NCI-H2029 treated with DMSO at 0.1 percent for 48 hours (cell line): ENCODE data around the gene USP1.

Experiments
- DNase-seq: peaks from one replicate; lab custom pipeline; 2025; lab: John Stamatoyannopoulos, UW

Gene USP1

DNA sequence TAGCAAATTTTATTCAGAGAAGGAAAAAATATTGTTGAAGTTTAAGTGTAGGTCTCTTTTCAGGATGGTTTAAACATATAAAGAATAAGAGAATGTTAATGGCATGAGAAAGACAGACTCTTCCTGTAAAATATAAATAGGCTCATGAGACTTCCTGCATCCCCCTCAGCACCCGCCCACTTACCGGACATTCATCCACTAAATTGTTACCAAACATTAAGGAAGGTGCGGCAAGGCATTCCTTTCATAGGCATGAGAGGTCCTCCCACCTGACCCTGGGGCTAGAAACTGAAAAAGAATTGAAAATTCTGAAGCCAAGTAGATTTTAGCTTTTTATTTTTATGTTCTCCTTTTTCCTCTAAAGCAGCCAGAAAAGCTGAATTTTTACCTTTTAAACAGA, 10.6 kb upstream of the USP1 start:
- no peak for DNase-seq

DNA sequence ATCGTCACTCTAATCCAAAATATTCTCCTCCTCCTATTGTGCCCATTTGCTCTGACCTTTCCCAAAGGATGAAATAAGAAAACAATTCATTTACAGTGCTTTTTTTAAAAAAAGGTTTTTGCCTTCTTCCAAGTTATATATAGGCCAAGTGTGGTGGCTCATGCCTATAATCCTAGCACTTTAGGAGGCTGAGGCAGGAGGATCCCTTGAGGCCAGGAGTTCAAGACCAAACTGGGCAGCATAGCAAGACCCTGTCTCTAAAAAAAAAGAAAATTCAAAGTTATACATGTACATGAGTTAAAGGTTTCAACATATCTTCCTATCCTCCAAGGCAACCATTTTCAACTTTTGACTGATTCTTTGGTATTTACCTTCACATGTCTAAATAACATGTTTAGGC, 10.1 kb upstream of the USP1 start:
- DNase-seq, result no peak

GRCh38 chr1:62428351-62428750, 8.5 kb upstream of the USP1 start:
- DNase-seq, result no peak

DNA sequence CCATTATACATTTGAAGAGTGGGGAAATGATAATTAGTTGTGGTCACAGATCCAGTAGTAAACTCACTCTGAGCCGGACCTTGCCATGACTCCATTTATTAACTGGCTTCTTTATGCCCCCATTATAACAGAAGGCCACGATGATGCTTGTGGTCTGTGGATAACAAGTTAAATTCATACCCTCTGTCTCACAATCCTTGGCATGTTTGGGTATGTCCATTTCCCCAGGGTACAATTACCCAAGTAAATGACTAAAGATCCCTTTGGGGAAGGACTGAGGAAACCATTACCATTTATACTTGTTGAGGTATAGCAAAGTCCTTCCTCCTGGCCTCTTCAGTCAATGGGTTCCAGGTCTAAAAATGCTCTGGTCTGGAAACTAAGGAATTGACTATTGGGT, 7.3 kb upstream of the USP1 start:
- DNase-seq, result no peak

GRCh38 chr1:62433861-62434617, 2.8 kb upstream of the USP1 start:
- DNase-seq, result no peak

DNA sequence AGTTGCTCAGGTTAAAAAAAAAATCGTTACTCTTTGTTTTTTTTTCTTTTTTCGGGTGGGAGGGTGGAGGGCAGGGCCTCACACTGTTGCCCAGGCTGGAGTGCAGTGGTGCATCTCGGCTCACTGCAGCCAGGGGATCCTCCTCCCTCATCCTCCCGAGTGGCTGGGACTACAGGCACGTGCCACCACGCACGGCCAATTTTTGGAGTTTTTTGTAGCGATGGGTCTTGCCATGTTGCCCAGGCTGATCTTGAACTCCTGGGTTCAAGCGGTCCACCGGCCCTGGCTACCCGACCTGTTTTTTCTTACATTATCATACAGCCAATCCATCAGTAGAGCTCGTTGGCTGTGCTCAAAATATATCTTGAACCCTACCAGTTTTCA, 2.2 kb upstream of the USP1 start:
- DNase-seq, result no peak

- DNase-seq, result peak; percentile 83
Measured at GRCh38 chr1:62435231-62436038, 1.4 kb upstream of the USP1 start.

DNA sequence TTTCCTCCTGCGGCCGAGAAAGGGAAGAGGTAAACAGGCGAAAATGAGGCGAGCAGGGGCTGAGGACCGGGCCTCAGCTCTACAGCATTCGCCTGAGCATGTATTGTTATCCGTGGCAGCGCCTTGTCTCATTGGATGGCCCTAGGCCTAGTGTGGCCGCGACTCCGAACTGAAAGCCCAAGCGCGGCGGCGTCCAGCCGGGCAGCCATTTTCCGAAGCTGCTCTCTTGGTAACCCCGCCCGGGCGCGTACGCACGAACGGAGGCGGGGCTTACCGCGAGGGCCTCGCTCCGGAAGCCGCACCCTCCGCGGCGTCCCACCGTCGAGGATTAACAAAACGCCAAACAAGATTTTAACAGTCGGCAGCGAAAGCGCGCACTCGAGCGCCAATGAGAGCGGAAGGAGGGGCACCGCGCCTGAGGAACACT, 797 bp upstream of the USP1 start:
- DNase-seq, result no peak

GRCh38 chr1:62437273-62437940, 558 bp downstream of the USP1 start:
- DNase-seq, result no peak

- DNase-seq, result peak; percentile 61
Measured at GRCh38 chr1:62438163-62438562, 1.3 kb downstream of the USP1 start.

DNA sequence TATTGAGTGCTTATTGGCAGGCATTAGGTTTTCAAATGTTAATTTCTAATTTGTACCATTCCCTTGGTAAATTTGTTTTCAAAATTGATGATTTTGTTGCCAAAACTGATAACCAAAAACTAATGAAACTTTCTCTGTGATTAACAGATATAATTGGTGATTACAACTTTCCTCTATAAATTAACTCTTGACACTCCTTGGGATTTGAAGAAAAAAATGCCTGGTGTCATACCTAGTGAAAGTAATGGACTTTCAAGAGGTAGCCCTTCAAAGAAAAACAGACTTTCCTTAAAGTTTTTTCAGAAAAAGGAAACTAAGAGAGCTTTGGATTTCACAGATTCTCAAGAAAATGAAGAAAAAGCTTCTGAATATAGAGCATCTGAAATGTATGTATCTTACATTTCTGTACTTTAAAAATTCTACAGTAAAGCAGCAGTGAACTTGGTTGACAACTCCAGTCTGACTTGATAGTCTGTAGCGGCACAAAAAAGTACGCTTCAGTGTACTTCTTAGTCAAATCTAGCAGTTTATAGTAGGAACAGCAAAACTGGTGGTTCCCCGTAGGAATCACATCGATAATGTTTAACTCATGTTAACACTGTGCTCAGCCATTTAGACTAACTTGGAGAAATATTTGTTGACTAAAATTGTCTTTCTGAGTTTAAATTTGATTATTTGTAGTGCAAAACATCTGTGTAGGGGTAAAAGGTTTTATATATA, 3.0 kb downstream of the USP1 start:
- DNase-seq, result no peak

DNA sequence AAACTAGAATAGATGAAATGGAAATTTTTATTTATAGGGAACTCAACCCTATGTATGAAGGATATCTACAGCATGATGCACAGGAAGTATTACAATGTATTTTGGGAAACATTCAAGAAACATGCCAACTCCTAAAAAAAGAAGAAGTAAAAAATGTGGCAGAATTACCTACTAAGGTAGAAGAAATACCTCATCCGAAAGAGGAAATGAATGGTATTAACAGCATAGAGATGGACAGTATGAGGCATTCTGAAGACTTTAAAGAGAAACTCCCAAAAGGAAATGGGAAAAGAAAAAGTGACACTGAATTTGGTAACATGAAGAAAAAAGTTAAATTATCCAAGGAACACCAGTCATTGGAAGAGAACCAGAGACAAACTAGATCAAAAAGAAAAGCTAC, 7.9 kb downstream of the USP1 start:
- no peak for DNase-seq

- no peak for DNase-seq
Measured at GRCh38 chr1:62448221-62448933, 11.5 kb downstream of the USP1 start.

- no peak for DNase-seq
Measured at GRCh38 chr1:62450301-62450700, 13.5 kb downstream of the USP1 start.

DNA sequence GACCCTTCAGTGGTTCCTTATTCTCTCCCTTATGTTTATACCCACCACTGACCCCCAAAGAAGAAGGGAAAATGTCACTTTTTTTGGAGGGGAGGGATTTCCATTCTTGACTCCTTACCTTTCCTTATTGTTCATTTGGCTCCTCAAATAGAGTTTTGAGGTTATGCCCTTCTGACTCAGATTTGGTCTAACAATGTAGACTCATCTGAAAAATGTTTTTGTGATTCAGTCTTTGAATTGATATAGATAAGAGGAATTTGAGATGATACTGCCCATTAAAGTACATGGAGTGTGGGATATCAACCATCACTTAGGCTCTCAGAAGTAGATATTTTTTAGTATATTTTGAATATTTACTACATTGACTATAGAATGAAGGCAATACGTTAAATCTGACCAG, 16.1 kb downstream of the USP1 start:
- DNase-seq, result no peak

- no peak for DNase-seq
Measured at GRCh38 chr1:62457955-62458354, 21.1 kb downstream of the USP1 start.

DNA sequence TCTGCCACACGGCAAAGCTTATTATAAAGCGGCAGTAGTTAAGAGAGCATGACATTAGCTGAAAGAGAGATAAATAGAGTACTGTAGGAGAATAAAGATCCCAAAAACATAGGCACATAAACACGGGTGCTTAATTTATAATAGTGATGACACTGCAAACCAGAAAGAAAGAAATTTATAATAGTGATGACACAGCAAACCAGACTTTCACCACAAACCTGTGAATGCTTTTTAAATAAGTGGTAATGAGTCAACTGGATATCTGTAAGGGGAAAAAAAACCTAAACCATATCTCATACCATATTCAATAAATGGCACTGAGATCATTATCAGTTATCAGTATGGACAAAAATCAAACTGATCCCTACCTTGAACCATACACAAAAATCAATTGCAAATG, 25.5 kb downstream of the USP1 start:
- DNase-seq, result no peak

DNA sequence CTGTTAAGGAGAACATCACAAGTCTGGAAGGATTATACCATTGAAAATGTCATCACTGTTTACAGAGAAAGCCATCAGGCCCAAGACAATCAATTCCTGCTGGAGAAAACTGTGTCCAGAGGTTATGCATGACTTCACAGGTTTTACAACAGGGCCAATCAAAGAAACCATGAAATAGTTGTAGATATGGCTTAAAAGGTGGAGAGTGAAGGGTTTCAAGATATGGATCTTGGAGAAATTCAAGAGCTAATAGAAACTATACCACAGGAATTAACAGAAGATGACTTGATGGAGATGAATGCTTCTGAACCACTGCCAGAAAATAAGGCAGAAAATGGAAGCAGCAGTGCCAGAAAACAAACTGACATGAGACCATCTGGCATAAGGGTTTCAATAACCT, 30.2 kb downstream of the USP1 start:
- no peak for DNase-seq

- no peak for DNase-seq
Measured at GRCh38 chr1:62476525-62477219, 39.8 kb downstream of the USP1 start.

- DNase-seq, result no peak
Measured at GRCh38 chr1:62481681-62482080, 44.8 kb downstream of the USP1 start.

GRCh38 chr1:62484824-62485468, 48.1 kb downstream of the USP1 start:
- no peak for DNase-seq
